Measurements from ENCODE around the gene SORCS2.

GRCh38 chr4:7147261-7147660, 45.1 kb upstream of the SORCS2 start:
- TF ChIP-seq REST (IDR thresholded peaks at IDR 0.05; ENCODE audit: insufficient read depth in 1 of 2, low read depth in 2 of 2, low read length in 2 of 2): no peak
- TF ChIP-seq SIN3A (IDR thresholded peaks at IDR 0.05; ENCODE audit: borderline replicate concordance, insufficient read depth, low read length): no peak
- no peak for TF ChIP-seq POLR2AphosphoS5 (IDR thresholded peaks at IDR 0.05; ENCODE audit: low read depth, low read length)
- TF ChIP-seq TAF1 (IDR thresholded peaks at IDR 0.05; ENCODE audit: borderline replicate concordance, insufficient read depth, low read length): no peak
- TF ChIP-seq FOXP2 (optimal IDR thresholded peaks at IDR 0.05; ENCODE audit: borderline replicate concordance, extremely low read depth, extremely low read length, insufficient read depth): no peak

All from PFSK-1 (cell line).